HPDE6-E6E7 (cell line): ENCODE measurements around the gene DNAH10.

Experiments
- DNase-seq: peaks from one replicate; pipeline ENCODE4 v3.0.0; 2011; ENCODE audit warnings: missing footprints; ENCODE audit errors: extremely low spot score

The DNAH10 gene

GRCh38 chr12:123744836-123745235, 17.3 kb upstream of the DNAH10 start:
- DNase-seq = no peak

GRCh38 chr12:123747309-123747708, 14.8 kb upstream of the DNAH10 start:
- no peak for DNase-seq

GRCh38 chr12:123748161-123748560, 13.9 kb upstream of the DNAH10 start:
- no peak for DNase-seq

GRCh38 chr12:123748661-123749060, 13.4 kb upstream of the DNAH10 start:
- peak; percentile 58 for DNase-seq

- DNase-seq = no peak
Observed at GRCh38 chr12:123749355-123749754, 12.7 kb upstream of the DNAH10 start.

- no peak for DNase-seq
Observed at GRCh38 chr12:123750159-123750656, 11.9 kb upstream of the DNAH10 start.

- no peak for DNase-seq
Observed at GRCh38 chr12:123752046-123752445, 10.1 kb upstream of the DNAH10 start.

- DNase-seq = no peak
Observed at GRCh38 chr12:123754041-123754772, 7.9 kb upstream of the DNAH10 start.

GRCh38 chr12:123757561-123757960, 4.5 kb upstream of the DNAH10 start:
- DNase-seq = no peak

GRCh38 chr12:123760267-123760938, 1.7 kb upstream of the DNAH10 start:
- DNase-seq = no peak

- DNase-seq = no peak
Observed at GRCh38 chr12:123762715-123763052, 583 bp downstream of the DNAH10 start.

- DNase-seq = peak; percentile 22
Observed at GRCh38 chr12:123763093-123763492, 992 bp downstream of the DNAH10 start.

GRCh38 chr12:123764109-123764508, 2.0 kb downstream of the DNAH10 start:
- DNase-seq = no peak

GRCh38 chr12:123765504-123766035, 3.5 kb downstream of the DNAH10 start:
- no peak for DNase-seq

- no peak for DNase-seq
Observed at GRCh38 chr12:123767613-123768012, 5.5 kb downstream of the DNAH10 start.

- DNase-seq = no peak
Observed at GRCh38 chr12:123771261-123771660, 9.2 kb downstream of the DNAH10 start.

GRCh38 chr12:123772074-123772473, 10.0 kb downstream of the DNAH10 start:
- DNase-seq = no peak

- DNase-seq = no peak
Observed at GRCh38 chr12:123773375-123773774, 11.3 kb downstream of the DNAH10 start.

GRCh38 chr12:123779551-123779950, 17.4 kb downstream of the DNAH10 start:
- DNase-seq = no peak

- DNase-seq = no peak
Observed at GRCh38 chr12:123782997-123783792, 21.1 kb downstream of the DNAH10 start.

- no peak for DNase-seq
Observed at GRCh38 chr12:123787466-123787865, 25.4 kb downstream of the DNAH10 start.

GRCh38 chr12:123788541-123788940, 26.4 kb downstream of the DNAH10 start:
- DNase-seq = no peak
